Hepatocyte (in vitro differentiated cells): ENCODE results near the gene GRID1.

ENCODE experiments used
- EZH2 ChIP-seq: fragments of 200-600 bp; sonication (generic); IDR thresholded peaks from 2 replicates; pipeline ENCODE4 v1.6.1; 2016; ENCODE audit warnings: antibody characterized with exemption, mild to moderate bottlenecking, borderline replicate concordance
- EZH2phosphoT487 ChIP-seq: fragments of 200-600 bp; sonication (generic); IDR thresholded peaks from one replicate; pipeline ENCODE4 v1.6.1; 2018; ENCODE audit warnings: antibody characterized with exemption, mild to moderate bottlenecking, low read depth, moderate library complexity; ENCODE audit not compliant: unreplicated experiment, severe bottlenecking
- TF ChIP-seq, protein P1 (sequence below): fragments of 200-600 bp; sonication (generic); IDR thresholded peaks from 2 replicates; pipeline ENCODE4 v1.5.1; 2016; ENCODE audit warnings: antibody characterized with exemption, mild to moderate bottlenecking; ENCODE audit not compliant: poor library complexity

DNA sequence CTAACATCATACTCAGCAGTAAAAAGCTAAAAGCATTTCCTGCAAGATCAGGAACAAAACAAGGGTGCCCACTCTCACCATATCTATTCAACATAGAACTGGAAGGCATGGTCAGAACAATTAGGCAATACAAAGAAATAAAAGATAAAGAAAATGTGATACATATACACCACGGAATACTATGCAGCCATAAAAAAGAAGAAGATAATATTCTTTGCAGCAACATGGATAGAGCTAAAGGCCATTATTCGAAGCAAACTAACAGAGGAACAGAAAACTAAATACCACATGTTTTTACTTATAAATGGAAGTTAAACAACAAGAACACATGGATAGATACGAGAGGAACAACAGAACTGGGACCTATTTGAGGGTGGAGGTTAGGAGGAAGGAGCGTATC, 652.7 kb downstream of the GRID1 start:
- TF ChIP-seq EZH2 (no peak), EZH2phosphoT487 (no peak)
- TF ChIP-seq, protein P1, sequence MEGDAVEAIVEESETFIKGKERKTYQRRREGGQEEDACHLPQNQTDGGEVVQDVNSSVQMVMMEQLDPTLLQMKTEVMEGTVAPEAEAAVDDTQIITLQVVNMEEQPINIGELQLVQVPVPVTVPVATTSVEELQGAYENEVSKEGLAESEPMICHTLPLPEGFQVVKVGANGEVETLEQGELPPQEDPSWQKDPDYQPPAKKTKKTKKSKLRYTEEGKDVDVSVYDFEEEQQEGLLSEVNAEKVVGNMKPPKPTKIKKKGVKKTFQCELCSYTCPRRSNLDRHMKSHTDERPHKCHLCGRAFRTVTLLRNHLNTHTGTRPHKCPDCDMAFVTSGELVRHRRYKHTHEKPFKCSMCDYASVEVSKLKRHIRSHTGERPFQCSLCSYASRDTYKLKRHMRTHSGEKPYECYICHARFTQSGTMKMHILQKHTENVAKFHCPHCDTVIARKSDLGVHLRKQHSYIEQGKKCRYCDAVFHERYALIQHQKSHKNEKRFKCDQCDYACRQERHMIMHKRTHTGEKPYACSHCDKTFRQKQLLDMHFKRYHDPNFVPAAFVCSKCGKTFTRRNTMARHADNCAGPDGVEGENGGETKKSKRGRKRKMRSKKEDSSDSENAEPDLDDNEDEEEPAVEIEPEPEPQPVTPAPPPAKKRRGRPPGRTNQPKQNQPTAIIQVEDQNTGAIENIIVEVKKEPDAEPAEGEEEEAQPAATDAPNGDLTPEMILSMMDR: no peak
